Measurements from ENCODE around the gene GPC6.

The GPC6 gene

GRCh38 chr13:93771782-93772181, 545.2 kb downstream of the GPC6 start:
- Histone ChIP-seq H3K27me3 (replicated peaks; ENCODE audit: insufficient read depth, low read length) (no peaks in the 10 kb centered on the region), H4K20me1 (ENCODE audit: insufficient read depth, low read length) (no peaks in the 10 kb centered on the region), H3K27ac (ENCODE audit: low read length) (no peak overlapping the region), H3K9me2 (replicated peaks; ENCODE audit: insufficient read depth, low read length) (no peaks in the 10 kb centered on the region), H2AFZ (ENCODE audit: low read length) (no peak overlapping the region), H3K9me3 (replicated peaks; ENCODE audit: insufficient read depth, low read length) (no peaks in the 10 kb centered on the region), H3K9ac (ENCODE audit: low read length) (no peak overlapping the region), H3K79me2 (ENCODE audit: low read length) (no peaks in the 10 kb centered on the region), H3K36me3 (replicated peaks; ENCODE audit: insufficient read depth, low read length) (no peaks in the 10 kb centered on the region), H3K4me2 (ENCODE audit: low read depth, low read length) (no peak overlapping the region), H3F3A (ENCODE audit: insufficient read depth, low read length) (no peaks in the 10 kb centered on the region), H3K4me3 (ENCODE audit: low read length) (no peak overlapping the region), H3K4me1 (ENCODE audit: low read length) (no peaks in the 10 kb centered on the region)
- no peak for TF ChIP-seq CTCF (IDR thresholded peaks at IDR 0.05; ENCODE audit: low read length)
- TF ChIP-seq EZH2phosphoT487 (IDR thresholded peaks at IDR 0.05; ENCODE audit: low read length): no peak
- no peak for TF ChIP-seq EZH2 (optimal IDR thresholded peaks at IDR 0.05; ENCODE audit: low read depth, low read length)
- no peak for DNase-seq

- no peaks in the 10 kb centered on the region for H3K27me3 ChIP-seq (replicated peaks; ENCODE audit: insufficient read depth, low read length)
- H3K27ac ChIP-seq (ENCODE audit: low read length): no peak overlapping the region
- TF ChIP-seq EZH2phosphoT487 (IDR thresholded peaks at IDR 0.05; ENCODE audit: low read length): no peak
- TF ChIP-seq EZH2 (optimal IDR thresholded peaks at IDR 0.05; ENCODE audit: low read depth, low read length): no peak
- no peak for TF ChIP-seq CTCF (IDR thresholded peaks at IDR 0.05; ENCODE audit: low read length)
- H3F3A ChIP-seq (ENCODE audit: insufficient read depth, low read length): no peaks in the 10 kb centered on the region
- no peaks in the 10 kb centered on the region for H4K20me1 ChIP-seq (ENCODE audit: insufficient read depth, low read length)
- no peaks in the 10 kb centered on the region for H3K36me3 ChIP-seq (replicated peaks; ENCODE audit: insufficient read depth, low read length)
- H3K4me2 ChIP-seq (ENCODE audit: low read depth, low read length): no peak overlapping the region
- no peak for DNase-seq
- no peaks in the 10 kb centered on the region for H3K79me2 ChIP-seq (ENCODE audit: low read length)
- H3K4me1 ChIP-seq (ENCODE audit: low read length): no peaks in the 10 kb centered on the region
- H2AFZ ChIP-seq (ENCODE audit: low read length): no peak overlapping the region
- H3K9me3 ChIP-seq (replicated peaks; ENCODE audit: insufficient read depth, low read length): no peaks in the 10 kb centered on the region
- H3K4me3 ChIP-seq (ENCODE audit: low read length): no peak overlapping the region
- H3K9ac ChIP-seq (ENCODE audit: low read length): no peak overlapping the region
- H3K9me2 ChIP-seq (replicated peaks; ENCODE audit: insufficient read depth, low read length): no peaks in the 10 kb centered on the region
These were observed 547.9 kb downstream of the GPC6 start for GRCh38 chr13:93774506-93774905.

- Histone ChIP-seq H3K36me3 (replicated peaks; ENCODE audit: insufficient read depth, low read length) (no peaks in the 10 kb centered on the region), H3K4me2 (ENCODE audit: low read depth, low read length) (no peak overlapping the region), H3K27me3 (replicated peaks; ENCODE audit: insufficient read depth, low read length) (no peaks in the 10 kb centered on the region), H3K4me3 (ENCODE audit: low read length) (no peak overlapping the region), H3F3A (ENCODE audit: insufficient read depth, low read length) (no peaks in the 10 kb centered on the region), H3K9me3 (replicated peaks; ENCODE audit: insufficient read depth, low read length) (no peaks in the 10 kb centered on the region), H3K9me2 (replicated peaks; ENCODE audit: insufficient read depth, low read length) (no peaks in the 10 kb centered on the region), H4K20me1 (ENCODE audit: insufficient read depth, low read length) (no peaks in the 10 kb centered on the region), H3K79me2 (ENCODE audit: low read length) (no peaks in the 10 kb centered on the region), H3K27ac (ENCODE audit: low read length) (no peak overlapping the region), H2AFZ (ENCODE audit: low read length) (no peak overlapping the region), H3K4me1 (ENCODE audit: low read length) (no peaks in the 10 kb centered on the region), H3K9ac (ENCODE audit: low read length) (no peak overlapping the region)
- DNase-seq: no peak
- no peak for TF ChIP-seq EZH2 (optimal IDR thresholded peaks at IDR 0.05; ENCODE audit: low read depth, low read length)
- TF ChIP-seq CTCF (IDR thresholded peaks at IDR 0.05; ENCODE audit: low read length): no peak
- no peak for TF ChIP-seq EZH2phosphoT487 (IDR thresholded peaks at IDR 0.05; ENCODE audit: low read length)
These were observed 548.4 kb downstream of the GPC6 start for GRCh38 chr13:93775027-93775426.
